GM21381 (cell line): ENCODE measurements around the gene TRAF4.
"Not testable (repeated sequence)": the region's sequence is repeated elsewhere in the genome, so short reads cannot be mapped to it uniquely, and the experiment has no call there.

Experiments used
- ATAC-seq: cut with Tn5 transposase; IDR thresholded peaks from one replicate; pipeline ENCODE4 v1.9.1; 2021; ENCODE audit warnings: mild to moderate bottlenecking, moderate library complexity; ENCODE audit not compliant: unreplicated experiment

TRAF4 gene

DNA sequence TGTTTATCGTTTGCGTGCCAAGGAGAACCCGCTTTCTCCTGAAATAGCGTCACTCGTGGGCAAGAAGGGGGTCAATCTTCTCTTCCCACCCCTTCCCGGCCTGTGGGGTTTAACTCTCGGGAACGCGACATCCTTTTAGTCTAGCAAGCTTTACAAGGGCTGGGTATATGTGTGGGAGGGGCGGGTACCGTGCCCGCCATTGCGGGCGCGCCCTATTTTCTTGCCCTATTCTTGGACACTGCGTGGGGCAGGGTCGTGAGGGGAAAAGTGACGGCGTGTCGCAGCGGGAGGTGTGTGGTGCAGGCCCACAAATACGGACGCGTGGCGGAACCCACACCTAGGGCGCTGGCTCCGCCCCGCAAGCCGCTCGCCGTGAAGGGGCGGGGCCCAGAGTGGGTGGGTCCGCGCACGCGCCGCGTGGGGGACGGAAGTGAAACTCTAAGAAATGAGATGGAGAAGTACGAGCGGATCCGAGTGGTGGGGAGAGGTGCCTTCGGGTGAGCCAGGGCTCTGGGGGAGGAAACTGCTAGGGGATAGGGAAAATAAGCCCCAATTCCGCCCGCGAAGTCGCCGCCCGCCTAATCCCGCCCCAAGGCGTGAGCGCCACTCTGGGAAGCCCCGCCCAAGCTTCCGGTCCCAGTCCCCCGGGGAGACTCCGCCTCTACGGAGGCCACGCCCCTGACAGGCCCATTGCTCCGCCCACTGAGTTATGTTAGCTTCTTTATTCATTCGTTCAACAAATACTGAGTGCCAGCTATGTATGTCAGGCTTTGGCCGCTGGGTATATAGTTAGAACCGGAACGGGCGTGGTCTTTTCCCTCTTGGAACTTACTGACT, 15.2 kb upstream of the TRAF4 start, which contains the start of gene NEK8:
NEK8 (plus strand) TSS at position 425 of the 837 bp plus-strand sequence; CDS start at position 451, 26 bp downstream.
- ATAC-seq: peak; percentile 37

DNA sequence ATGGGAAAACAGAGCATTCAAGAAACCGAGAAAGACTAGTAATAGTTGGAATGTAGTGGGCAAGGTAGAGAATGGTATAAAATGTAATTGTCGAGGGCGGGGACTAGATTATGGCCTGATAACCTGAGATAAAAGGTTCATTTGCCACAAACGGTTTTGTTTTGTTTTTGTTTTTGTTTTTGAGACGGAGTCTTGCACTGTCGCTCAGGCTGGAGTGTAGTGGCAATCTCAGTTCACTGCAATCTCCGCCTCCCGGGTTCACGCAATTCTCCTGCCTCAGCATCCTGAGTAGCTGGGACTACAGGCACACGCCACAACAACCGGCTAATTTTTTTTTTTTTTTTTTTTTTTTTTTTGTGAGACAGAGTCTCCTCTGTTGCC, 13.9 kb upstream of the TRAF4 start:
- ATAC-seq: no peak

DNA sequence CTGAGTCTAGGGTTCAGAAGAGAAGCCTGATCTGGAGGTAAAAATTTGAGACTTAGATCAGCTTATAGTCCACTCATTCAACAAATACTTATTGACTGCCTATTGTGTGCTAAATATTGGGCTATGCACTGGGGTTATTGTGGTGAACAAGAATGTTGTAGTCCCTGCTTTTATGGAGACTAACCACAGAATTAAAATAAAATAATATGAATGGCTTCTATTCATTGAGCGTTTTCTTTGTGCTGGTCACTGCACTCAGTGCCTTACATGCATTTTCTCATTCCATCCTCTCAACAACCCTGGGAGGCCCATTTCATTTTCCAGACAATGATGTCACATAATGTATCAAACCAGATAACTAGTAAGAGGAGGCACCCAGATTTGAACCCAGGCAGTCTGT, 10.5 kb upstream of the TRAF4 start:
- ATAC-seq: no peak

DNA sequence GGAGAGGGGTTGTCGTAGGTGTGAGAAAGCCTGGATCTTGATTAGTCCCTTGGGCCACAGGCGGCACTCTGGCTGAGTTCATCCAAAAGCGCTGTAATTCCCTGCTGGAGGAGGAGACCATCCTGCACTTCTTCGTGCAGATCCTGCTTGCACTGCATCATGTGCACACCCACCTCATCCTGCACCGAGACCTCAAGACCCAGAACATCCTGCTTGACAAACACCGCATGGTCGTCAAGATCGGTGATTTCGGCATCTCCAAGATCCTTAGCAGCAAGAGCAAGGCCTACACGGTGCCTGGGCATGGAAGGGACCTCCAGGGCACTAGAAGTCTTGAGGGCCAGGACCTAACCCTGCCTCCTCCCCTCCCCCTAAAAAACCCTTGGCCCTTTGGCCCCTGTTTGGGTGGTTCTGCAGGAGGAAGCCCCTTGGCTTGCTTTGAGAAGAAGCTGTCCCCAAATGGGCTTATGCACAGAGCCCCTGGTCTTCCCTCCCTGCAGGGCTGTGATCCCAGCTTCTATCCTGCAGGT, 9.0 kb upstream of the TRAF4 start:
- no peak for ATAC-seq

DNA sequence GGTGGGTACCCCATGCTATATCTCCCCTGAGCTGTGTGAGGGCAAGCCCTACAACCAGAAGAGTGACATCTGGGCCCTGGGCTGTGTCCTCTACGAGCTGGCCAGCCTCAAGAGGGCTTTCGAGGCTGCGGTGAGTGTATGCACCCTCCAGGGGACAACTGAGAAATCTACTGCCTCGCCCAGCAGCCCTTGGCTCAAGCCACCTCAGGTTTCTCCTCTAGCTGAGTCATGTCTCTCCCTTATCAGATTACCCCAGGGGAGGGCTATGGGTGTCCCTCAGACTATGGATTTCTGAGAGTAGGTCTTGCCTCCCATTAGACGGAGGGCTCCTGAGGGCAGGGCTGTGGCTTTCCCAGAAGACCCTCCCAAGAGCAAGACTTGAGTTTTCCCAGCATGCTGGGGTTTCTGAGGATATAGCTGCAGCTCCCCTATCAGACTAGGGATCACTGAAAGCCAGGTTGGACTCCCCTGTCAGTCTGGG, 8.5 kb upstream of the TRAF4 start:
- ATAC-seq: no peak

DNA sequence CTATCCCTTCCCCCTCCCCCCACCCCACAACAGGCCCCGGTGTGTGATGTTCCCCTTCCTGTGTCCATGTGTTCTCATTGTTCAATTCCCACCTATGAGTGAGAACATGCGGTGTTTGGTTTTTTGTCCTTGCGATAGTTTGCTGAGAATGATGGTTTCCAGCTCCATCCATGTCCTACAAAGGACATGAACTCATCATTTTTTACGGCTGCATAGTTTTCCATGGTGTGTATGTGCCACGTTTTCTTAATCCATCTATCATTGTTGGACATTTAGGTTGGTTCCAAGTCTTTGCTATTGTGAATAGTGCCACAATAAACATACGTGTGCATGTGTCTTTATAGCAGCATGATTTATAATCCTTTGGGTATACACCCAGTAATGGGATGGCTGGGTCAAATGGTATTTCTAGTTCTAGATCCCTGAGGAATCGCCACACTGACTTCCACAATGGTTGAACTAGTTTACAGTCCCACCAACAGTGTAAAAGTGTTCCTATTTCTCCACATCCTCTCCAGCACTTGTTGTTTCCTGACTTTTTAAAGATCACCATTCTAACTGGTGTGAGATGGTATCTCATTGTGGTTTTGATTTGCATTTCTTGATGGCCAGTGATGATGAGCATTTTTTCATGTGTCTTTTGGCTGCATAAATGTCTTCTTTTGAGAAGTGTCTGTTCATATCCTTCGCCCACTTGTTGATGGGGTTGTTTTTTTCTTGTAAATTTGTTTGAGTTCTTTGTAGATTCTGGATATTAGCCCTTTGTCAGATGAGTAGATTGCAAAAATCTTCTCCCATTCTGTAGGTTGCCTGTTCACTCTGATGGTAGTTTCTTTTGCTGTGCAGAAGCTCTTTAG, 7.7 kb upstream of the TRAF4 start:
- ATAC-seq: not testable (repeated sequence)

DNA sequence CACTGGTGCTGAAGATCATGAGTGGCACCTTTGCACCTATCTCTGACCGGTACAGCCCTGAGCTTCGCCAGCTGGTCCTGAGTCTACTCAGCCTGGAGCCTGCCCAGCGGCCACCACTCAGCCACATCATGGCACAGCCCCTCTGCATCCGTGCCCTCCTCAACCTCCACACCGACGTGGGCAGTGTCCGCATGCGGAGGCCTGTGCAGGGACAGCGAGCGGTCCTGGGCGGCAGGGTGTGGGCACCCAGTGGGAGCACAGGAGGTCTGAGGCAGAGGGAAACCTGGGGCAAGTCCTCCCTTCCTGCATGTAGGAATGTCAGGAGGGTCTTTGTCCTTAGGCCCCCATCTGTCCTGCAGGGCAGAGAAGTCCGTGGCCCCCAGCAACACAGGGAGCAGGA, 6.5 kb upstream of the TRAF4 start:
- ATAC-seq: no peak

DNA sequence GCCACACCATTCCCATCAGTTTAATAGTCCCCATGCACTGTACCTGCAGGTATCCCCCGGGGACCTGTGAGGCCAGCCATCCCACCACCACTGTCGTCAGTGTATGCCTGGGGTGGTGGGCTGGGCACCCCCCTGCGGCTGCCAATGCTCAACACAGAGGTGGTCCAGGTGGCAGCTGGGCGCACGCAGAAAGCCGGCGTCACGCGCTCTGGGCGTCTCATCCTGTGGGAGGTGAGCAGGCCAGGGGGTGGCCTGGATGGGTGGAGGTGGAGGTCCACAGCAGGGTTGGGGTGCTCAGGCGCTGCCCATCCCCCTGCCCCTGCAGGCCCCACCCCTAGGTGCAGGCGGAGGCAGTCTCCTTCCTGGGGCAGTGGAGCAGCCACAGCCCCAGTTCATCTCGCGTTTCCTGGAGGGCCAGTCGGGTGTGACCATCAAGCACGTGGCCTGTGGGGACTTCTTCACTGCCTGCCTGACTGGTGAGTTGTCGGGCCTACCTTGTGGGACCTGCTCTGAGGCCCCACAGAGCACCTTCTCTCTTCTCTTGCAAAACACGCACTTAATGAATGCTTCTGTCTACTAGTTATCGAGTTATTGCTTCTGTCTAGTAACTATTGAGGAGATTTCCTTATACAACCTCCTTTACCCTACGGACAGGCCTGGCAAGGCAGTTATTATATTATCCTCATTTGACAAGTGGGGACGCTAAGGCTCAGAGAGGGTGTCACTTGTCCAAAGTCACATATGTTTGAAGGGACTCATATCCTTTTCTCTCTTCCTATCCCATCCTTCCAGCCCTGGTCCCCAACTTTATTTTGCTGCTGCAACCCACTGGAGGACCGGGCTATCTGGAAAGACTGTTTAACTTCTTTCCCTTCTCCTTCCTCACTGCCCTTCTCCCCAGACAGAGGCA, 5.8 kb upstream of the TRAF4 start:
- peak; percentile 61 for ATAC-seq

DNA sequence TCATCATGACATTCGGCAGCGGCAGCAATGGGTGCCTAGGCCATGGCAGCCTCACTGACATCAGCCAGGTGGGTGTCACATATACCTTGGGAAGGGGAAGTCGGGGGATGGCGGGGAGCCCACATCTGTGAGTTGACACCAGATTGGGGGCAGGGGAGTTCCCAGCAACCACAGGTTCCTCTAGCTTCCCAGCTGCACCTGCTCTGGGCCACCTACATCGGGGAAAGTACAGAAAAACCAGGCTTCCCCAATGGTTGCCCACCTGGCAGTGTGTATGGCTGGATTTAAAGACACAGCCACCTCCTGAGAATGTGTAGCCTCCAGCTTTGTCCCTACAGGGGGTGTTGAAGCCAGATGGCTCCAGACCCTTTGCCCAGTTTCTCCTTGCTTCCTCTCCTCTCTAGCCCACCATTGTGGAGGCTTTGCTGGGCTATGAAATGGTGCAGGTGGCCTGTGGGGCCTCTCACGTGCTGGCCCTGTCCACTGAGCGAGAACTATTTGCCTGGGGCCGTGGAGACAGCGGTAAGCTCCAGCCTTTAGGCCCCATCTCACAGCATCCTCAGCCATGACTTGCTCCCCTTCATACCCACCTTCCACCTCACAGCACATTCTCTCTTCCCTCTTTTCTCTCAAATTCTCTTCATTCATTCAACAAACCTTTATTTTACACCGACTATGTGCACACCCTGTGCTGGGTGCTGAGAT, 5.0 kb upstream of the TRAF4 start:
- peak; percentile 28 for ATAC-seq

DNA sequence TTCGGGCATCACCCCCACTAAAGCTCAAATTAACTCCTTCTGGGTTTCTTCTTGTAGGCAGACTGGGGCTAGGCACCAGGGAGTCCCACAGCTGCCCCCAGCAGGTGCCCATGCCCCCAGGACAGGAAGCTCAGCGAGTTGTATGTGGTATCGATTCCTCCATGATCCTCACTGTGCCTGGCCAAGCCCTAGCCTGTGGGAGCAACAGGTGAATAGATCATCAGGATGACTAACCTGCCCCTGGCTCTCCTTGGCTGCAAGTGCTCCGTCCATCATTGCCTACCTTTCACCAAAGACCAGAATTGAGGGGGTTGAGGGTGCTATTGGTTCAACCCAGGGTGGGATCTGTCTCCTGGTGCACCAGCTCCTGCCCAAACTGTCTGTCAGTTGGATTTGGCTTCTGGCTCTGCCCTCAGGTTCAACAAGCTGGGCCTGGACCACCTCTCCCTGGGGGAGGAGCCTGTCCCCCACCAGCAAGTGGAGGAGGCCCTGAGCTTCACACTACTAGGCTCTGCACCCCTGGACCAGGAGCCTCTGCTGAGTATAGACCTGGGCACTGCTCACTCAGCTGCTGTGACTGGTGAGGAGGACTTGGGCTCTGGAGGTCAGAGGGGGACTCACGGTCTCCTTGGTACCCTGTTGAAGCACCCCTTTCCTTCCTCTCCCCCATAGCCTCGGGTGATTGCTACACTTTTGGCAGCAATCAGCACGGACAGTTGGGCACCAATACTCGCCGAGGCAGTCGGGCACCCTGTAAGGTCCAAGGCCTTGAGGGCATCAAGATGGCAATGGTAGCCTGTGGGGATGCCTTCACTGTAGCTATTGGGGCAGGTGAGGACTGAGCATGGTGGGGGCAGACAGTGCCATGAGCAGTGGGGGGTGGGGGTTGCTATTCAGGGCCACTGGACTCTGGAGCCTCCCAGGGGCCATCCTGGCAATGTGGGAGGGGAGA, 3.1 kb upstream of the TRAF4 start:
- ATAC-seq: no peak

DNA sequence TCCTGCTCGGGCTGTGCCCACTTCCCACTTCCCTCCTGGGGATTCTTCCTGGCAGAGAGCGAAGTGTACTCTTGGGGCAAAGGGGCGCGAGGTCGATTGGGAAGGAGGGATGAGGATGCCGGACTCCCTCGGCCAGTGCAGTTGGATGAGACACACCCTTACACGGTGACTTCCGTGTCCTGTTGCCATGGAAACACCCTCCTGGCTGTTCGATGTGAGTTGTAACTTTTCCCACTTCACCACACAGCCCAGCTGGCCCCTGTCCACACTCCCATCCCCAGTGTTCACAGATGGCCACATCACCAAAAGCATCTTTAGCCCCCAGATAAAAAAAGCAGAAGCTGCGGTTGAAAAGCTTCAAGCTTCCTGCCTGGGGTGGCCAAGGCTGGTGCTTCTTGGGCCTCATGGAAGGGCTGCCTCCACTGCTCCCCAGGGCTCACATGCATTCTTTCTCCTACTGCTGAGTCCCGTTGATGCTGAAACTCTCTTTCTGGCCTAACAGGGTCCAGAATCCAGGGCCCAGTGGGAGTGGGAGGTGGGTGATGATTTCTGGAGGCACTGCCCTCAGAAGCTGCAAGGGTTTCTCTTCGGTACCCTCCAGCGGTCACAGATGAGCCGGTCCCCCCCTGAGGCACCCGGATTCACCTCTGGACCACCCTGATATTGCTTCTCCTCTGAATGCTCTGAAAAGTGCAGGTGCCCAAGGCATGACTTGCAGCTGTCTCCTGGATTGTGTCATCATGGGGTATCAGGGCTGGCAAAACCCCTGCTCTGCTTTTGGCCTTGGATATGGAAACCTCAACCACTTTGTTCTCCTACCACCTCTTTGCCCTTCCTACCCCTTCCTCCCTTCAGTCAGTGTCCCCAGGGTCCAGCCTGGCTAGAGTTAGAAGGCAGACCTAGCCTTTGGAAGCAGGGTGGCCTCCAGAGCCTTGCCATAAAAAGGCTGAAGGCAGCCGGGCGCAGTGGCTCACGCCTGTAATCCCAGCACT, 2.2 kb upstream of the TRAF4 start:
- no peak for ATAC-seq

DNA sequence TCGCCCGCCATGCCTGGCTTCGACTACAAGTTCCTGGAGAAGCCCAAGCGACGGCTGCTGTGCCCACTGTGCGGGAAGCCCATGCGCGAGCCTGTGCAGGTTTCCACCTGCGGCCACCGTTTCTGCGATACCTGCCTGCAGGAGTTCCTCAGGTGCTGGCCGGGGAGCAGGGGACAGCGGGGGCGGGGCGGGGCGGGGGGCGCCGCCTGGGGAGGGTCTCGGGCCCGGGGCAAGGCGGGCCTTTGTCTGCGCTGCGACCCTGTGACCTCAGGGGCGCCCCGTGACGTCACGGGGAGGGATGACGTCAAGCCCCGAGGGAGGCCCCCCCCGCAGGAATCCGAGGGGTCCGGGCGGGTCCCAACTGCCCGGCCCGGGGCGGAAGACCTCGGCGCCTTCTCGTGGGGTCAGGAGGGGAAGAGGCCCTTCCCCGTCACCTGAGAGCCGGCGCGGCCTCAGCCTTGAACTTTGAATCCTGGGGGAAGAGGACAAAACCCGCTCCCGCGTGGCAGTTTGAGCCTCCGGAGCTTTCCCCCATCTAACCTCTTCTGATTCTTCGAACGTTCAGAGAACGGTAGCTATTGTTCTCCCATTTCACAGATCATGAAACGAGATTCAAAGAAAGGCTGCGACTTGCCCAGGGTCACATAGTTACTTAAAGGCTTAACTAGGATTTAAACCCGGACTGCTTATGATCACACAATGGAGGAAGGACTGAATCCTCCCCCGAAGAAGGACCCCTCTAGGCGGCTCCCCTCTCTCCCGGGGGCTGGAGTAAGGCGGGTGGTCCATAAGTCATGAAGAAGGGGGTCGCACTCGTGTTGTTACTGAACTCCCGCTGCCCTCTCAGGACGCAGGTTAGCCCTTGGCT, 527 bp downstream of the TRAF4 start:
- ATAC-seq: peak; percentile 30

DNA sequence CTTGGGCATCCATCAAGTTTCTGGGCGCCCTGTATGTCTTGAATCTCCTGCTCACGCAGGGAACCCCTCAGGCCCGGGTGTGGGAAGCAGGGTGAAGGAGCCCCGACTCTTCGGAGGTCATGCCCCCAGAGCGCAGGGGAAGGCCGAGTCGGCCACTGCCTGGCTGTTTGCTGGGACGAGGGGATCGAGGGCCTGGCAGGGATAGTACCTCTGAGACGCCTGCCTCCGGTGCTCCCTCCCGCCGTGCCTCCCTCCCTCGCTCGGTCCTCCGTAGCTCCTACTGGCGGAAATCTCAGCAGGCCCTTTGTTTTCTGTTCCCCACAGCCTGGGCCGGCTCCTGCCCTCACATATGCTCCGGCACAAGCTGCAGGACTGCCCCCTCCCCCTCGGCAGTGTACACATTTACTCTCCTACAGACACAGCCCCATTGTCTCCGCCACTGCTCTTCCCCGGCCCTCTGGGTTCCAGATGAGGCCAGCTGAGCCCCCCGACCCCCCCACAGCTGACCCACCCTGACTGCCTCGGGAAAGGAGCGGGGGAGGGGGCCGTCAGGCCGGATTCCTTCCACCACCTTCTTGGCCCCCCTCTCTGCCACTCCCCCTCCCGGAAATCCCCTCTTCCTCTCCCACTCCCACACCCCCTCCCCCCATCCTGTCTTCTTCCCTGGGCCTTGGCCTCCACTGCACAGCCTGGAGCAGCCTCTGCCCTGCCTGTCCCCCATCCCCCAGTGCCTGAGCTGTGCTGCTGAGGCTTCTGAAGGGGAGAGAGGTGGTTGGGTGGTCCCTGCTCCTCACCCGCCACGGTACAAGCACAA, 1.4 kb downstream of the TRAF4 start:
- no peak for ATAC-seq

DNA sequence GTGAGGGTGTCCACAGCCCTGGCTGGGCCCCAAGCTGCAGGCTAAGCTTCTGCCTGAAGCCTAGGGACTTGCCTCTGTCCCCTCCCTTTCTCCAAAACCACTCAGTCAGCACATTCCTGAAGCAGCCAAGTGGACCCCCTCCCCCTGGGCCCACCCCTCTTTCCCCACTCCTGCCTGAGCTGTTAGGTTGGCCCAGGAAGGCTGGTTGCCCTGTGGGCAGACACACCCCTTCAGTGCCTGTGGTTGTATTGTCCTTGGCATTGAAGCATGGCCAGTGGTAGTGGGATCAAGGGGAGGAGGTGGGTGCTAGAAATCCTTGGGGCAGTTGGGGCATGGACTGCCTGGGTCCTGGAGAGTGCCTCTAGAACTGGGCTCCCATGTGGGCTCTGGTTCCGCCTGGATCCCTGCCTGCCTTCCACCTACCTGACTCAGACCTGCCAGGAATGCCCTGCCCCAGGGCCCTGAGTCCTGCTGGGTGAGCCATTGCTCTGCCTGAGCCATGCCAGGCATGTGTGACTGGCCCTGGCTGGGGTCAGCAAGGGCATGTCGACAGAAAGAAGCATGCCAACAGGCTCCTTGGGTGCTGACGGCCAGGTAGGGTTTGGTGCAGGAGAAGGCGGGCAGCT, 2.1 kb downstream of the TRAF4 start:
- no peak for ATAC-seq

DNA sequence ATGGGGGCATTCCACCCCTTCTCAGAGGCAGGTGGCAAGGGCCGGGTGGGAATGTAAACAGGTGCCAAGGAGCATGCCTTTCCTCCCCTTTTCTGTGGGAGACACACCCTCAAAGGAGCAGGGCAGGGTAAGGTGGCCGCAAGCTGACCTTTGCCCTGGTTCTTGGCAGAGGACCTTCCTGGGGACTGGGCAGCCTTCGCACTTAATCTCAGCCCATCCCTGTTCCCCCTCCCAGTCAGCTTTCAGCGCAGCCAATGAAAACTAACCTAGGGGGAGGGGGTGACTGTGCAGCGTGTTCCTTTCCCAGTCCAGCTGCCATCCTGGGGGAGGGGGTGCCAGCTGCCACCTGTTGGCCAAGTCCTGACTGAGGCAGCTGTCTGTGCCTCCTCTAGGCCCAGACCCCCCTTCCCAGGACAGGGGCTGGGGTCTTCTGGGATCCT, 2.8 kb downstream of the TRAF4 start:
- no peak for ATAC-seq
